DOHH2 (cell line): ENCODE results near the gene EPHA6.

Experiments
- H3F3A ChIP-seq: fragments of 200-600 bp; sonication (generic), shearing (Covaris generic); 2 replicates; pipeline ENCODE4 v1.6.0; 2016; ENCODE audit warnings: antibody characterized with exemption, mild to moderate bottlenecking; ENCODE audit not compliant: control insufficient read depth, insufficient read depth
- H3K27ac ChIP-seq: fragments of 200-600 bp; sonication (generic); 2 replicates; pipeline ENCODE4 v1.5.1; 2014; ENCODE audit warnings: low read depth, mild to moderate bottlenecking, low read length, moderate library complexity
- H3K27me3 ChIP-seq: fragments of 200-600 bp; sonication (generic); 2 replicates; pipeline ENCODE4 v1.6.1; 2014; ENCODE audit warnings: mild to moderate bottlenecking, low read length, mixed read lengths; ENCODE audit not compliant: control insufficient read depth
- H3K36me3 ChIP-seq: fragments of 200-600 bp; sonication (generic); 2 replicates; pipeline ENCODE4 v1.6.1; 2014; ENCODE audit warnings: mild to moderate bottlenecking, low read length, moderate library complexity, mixed read lengths; ENCODE audit not compliant: control insufficient read depth
- H3K4me1 ChIP-seq: fragments of 200-600 bp; sonication (generic); 2 replicates; pipeline ENCODE4 v1.6.1; 2014; ENCODE audit warnings: mild to moderate bottlenecking, low read length, mixed read lengths; ENCODE audit not compliant: control insufficient read depth
- H3K4me2 ChIP-seq: fragments of 200-600 bp; sonication (generic); 2 replicates; pipeline ENCODE4 v1.6.0; 2014; ENCODE audit warnings: mild to moderate bottlenecking, low read length, moderate library complexity
- H3K4me3 ChIP-seq: fragments of 200-600 bp; sonication (generic); 2 replicates; pipeline ENCODE4 v1.5.1; 2014; ENCODE audit warnings: mild to moderate bottlenecking, low read length, mixed read lengths
- H3K79me2 ChIP-seq: fragments of 200-600 bp; sonication (generic); 2 replicates; pipeline ENCODE4 v1.6.1; 2014; ENCODE audit warnings: mild to moderate bottlenecking, low read length, mixed read lengths; ENCODE audit not compliant: control insufficient read depth
- H3K9me2 ChIP-seq: fragments of 200-600 bp; sonication (generic); replicated peaks from 2 replicates; pipeline ENCODE4 v1.6.1; 2014; ENCODE audit warnings: mild to moderate bottlenecking, low read length, mixed read lengths; ENCODE audit not compliant: control insufficient read depth
- H3K9me3 ChIP-seq: fragments of 200-600 bp; sonication (generic); 2 replicates; pipeline ENCODE4 v1.6.1; 2014; ENCODE audit warnings: antibody characterized with exemption, low read length, mixed read lengths; ENCODE audit not compliant: control insufficient read depth, insufficient read depth
- H4K20me1 ChIP-seq: fragments of 200-600 bp; sonication (generic); 2 replicates; pipeline ENCODE4 v1.6.0; 2014; ENCODE audit warnings: low read depth, mild to moderate bottlenecking, antibody characterized with exemption, low read length, moderate library complexity; ENCODE audit not compliant: control insufficient read depth, insufficient read depth
- CTCF ChIP-seq: fragments of 200-600 bp; sonication (generic); IDR thresholded peaks from one replicate; pipeline ENCODE4 v1.5.1; 2014; ENCODE audit warnings: antibody characterized with exemption, mild to moderate bottlenecking, low read depth, low read length; ENCODE audit not compliant: poor library complexity, severe bottlenecking
- EZH2phosphoT487 ChIP-seq: fragments of 200-600 bp; sonication (generic); IDR thresholded peaks from 2 replicates; pipeline ENCODE4 v1.6.1; 2017; ENCODE audit warnings: borderline replicate concordance, mild to moderate bottlenecking, antibody characterized with exemption, low read length, moderate library complexity, mixed read lengths

Gene EPHA6

GRCh38 chr3:97359977-97360376 is 545.6 kb downstream of the EPHA6 start:
- no peak for TF ChIP-seq EZH2phosphoT487
- no peak for TF ChIP-seq CTCF

DNA sequence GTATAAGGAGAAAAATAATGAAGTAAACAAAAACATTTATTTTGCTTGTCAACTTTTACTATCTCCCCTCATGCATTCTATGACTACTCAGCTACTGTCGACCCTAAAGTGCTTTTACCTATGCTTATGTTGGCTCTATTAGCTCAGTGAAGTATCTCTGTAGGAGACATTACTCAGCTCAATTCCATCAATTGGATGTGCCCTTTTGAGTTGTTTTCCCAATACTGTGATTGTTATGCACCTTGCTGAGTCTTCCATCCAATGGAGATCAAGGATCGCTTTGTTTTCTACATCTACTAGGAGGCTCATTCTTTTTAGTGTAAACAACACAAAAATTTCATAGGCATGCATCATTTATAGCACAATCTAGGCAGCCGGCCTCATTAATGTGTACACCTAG is 546.4 kb downstream of the EPHA6 start:
- no peaks in the 10 kb centered on the region for H3K36me3 ChIP-seq
- no peaks in the 10 kb centered on the region for H3K27me3 ChIP-seq
- no peaks in the 10 kb centered on the region for H3K9me3 ChIP-seq
- no peaks in the 10 kb centered on the region for H3K9me2 ChIP-seq
- no peak overlapping the region for H3K4me3 ChIP-seq
- H3K27ac ChIP-seq: no peak overlapping the region
- H3K4me1 ChIP-seq: no peaks in the 10 kb centered on the region
- TF ChIP-seq CTCF (no peak), EZH2phosphoT487 (no peak)
- H3F3A ChIP-seq: no peaks in the 10 kb centered on the region
- no peaks in the 10 kb centered on the region for H3K79me2 ChIP-seq
- H4K20me1 ChIP-seq: no peaks in the 10 kb centered on the region
- no peak overlapping the region for H3K4me2 ChIP-seq

More at GRCh38 chr3:97359977-97360376, 545.6 kb downstream of the EPHA6 start:
- no peak overlapping the region for H3K4me2 ChIP-seq
- H3K9me2 ChIP-seq: no peaks in the 10 kb centered on the region
- no peaks in the 10 kb centered on the region for H3K27me3 ChIP-seq
- H3K4me3 ChIP-seq: no peak overlapping the region
- H3K9me3 ChIP-seq: no peaks in the 10 kb centered on the region
- H3K79me2 ChIP-seq: no peaks in the 10 kb centered on the region
- H3F3A ChIP-seq: no peaks in the 10 kb centered on the region
- H4K20me1 ChIP-seq: no peaks in the 10 kb centered on the region
- no peaks in the 10 kb centered on the region for H3K36me3 ChIP-seq
- no peak overlapping the region for H3K27ac ChIP-seq
- no peaks in the 10 kb centered on the region for H3K4me1 ChIP-seq

DNA sequence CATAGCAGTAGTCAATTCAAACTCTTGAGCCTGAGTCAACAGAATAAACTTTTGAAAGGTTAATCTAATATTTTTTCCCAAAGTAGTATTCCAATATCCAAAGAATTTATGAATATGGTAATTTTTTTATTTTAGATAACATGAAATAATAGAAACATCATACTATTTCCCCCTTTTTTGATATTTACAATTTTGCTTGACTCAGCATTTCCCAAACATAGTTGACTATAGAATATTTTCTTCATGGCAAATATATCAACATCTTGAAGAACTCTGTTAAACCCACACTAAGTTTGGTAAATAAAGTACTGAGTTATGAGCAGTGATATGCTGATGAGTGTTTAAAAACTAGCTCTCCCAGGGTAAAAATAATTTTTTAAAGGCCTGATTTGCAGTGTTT is 570.2 kb downstream of the EPHA6 start:
- no peaks in the 10 kb centered on the region for H3K9me2 ChIP-seq
- TF ChIP-seq CTCF (no peak), EZH2phosphoT487 (no peak)
- H3K4me2 ChIP-seq: no peak overlapping the region
- H3K79me2 ChIP-seq: no peaks in the 10 kb centered on the region
- no peak overlapping the region for H3K27ac ChIP-seq
- H3K4me1 ChIP-seq: no peaks in the 10 kb centered on the region
- H3F3A ChIP-seq: no peaks in the 10 kb centered on the region
- no peaks in the 10 kb centered on the region for H3K36me3 ChIP-seq
- no peaks in the 10 kb centered on the region for H3K27me3 ChIP-seq
- H4K20me1 ChIP-seq: no peaks in the 10 kb centered on the region
- H3K9me3 ChIP-seq: no peaks in the 10 kb centered on the region
- no peak overlapping the region for H3K4me3 ChIP-seq

DNA sequence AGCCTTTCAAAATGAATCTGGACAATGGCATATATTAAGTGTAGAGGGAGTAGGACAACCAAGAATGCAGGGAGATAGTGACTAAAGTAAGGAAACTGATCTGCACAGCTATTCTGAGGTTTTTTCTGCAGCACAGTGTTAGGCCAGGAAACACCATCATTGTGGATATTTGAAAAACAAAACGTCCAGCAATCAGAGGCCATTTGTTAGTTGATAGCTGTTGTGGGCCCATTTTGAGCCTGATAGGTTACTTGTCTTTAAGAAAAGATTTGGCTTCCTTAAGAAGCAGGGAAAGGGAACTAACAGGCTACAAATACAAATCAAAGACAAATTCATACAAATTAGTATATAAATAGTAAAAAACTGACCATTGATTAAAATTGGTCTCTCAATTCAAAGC is 574.4 kb downstream of the EPHA6 start:
- Histone ChIP-seq H3K36me3 (no peaks in the 10 kb centered on the region), H3K4me2 (no peak overlapping the region), H3K9me3 (no peaks in the 10 kb centered on the region), H3K79me2 (no peaks in the 10 kb centered on the region), H3K4me3 (no peak overlapping the region), H3K27ac (no peak overlapping the region), H3K4me1 (no peaks in the 10 kb centered on the region), H4K20me1 (no peaks in the 10 kb centered on the region), H3F3A (no peaks in the 10 kb centered on the region), H3K9me2 (no peaks in the 10 kb centered on the region), H3K27me3 (no peaks in the 10 kb centered on the region)
- TF ChIP-seq CTCF (no peak), EZH2phosphoT487 (no peak)
